Right lobe of liver (tissue), 4 donors: Measurements from ENCODE around the gene TERF2IP.

Experiments
- CTCF ChIP-seq, 4 donors: fragments of 200-600 bp in 3 of 4; fragments of 450-650 bp in 1 of 4; IDR thresholded peaks; one replicate each; pipeline versions ENCODE4 v1.5.1 to v1.8.0; 2016 to 2022; ENCODE audit warnings: antibody characterized with exemption in 4 of 4, mild to moderate bottlenecking in 2 of 4
- POLR2A ChIP-seq: fragments of 450-650 bp; IDR thresholded peaks from one replicate; pipeline ENCODE4 v1.6.1; 2017; ENCODE audit warnings: antibody characterized with exemption, mild to moderate bottlenecking
- donor health status: DM: no; HTN: no; CAD: no.
- donor health status: DM: no; HTN: no; CAD: no.
- donor health status: DM: no; HTN: yes; CAD: no.

GRCh38 chr16:75653922-75654321 is 6.3 kb downstream of the TERF2IP start:
- TF ChIP-seq CTCF (IDR thresholded peaks at IDR 0.05) (no peak), POLR2A (no peak)
